ENCODE measurements around the gene KPNA6.
"Not testable (repeated sequence)": the region's sequence is repeated elsewhere in the genome, so short reads cannot be mapped to it uniquely, and the experiment has no call there.

The KPNA6 gene

GRCh38 chr1:32143302-32143695 lies 35.4 kb downstream of the KPNA6 start:
- DNase-seq, result not testable (repeated sequence)

- no peak for DNase-seq
These were observed 36.2 kb downstream of the KPNA6 start for GRCh38 chr1:32144033-32144432.

GRCh38 chr1:32147799-32148198 lies 39.9 kb downstream of the KPNA6 start:
- DNase-seq, result not testable (repeated sequence)

GRCh38 chr1:32150847-32151246 lies 43.0 kb downstream of the KPNA6 start:
- DNase-seq, result no peak

GRCh38 chr1:32151319-32151787 lies 43.5 kb downstream of the KPNA6 start:
- DNase-seq, result no peak

GRCh38 chr1:32159189-32159588 lies 51.3 kb downstream of the KPNA6 start:
- DNase-seq, result no peak

- no peak for DNase-seq
These were observed 55.5 kb downstream of the KPNA6 start for GRCh38 chr1:32163405-32163804.

GRCh38 chr1:32165633-32166032 lies 57.8 kb downstream of the KPNA6 start:
- DNase-seq, result not testable (repeated sequence)

- DNase-seq, result no peak
These were observed 63.1 kb downstream of the KPNA6 start for GRCh38 chr1:32170991-32171390.

GRCh38 chr1:32172621-32173245 lies 64.9 kb downstream of the KPNA6 start:
- no peak for DNase-seq

GRCh38 chr1:32178380-32179192 lies 70.7 kb downstream of the KPNA6 start:
- no peak for DNase-seq

- DNase-seq, result no peak
These were observed 71.3 kb downstream of the KPNA6 start for GRCh38 chr1:32179193-32179442.

GRCh38 chr1:32179443-32180185 lies 71.8 kb downstream of the KPNA6 start, which contains the start of gene TXLNA:
Gene TXLNA, plus strand, starts transcription at chr1:32179675. Its CDS starts 671 bp downstream, at chr1:32180346.
- DNase-seq, result peak; percentile 92

- peak; percentile 16 for DNase-seq
These were observed 72.6 kb downstream of the KPNA6 start for GRCh38 chr1:32180186-32181060.

- DNase-seq, result no peak
These were observed 73.2 kb downstream of the KPNA6 start for GRCh38 chr1:32181065-32181464.

- DNase-seq, result no peak
These were observed 73.7 kb downstream of the KPNA6 start for GRCh38 chr1:32181563-32181962.

- no peak for DNase-seq
These were observed 74.2 kb downstream of the KPNA6 start for GRCh38 chr1:32182060-32182459.

- no peak for DNase-seq
These were observed 76.8 kb downstream of the KPNA6 start for GRCh38 chr1:32184650-32185049.

- DNase-seq, result no peak
These were observed 78.2 kb downstream of the KPNA6 start for GRCh38 chr1:32186077-32186476.

GRCh38 chr1:32186491-32186890 lies 78.6 kb downstream of the KPNA6 start:
- no peak for DNase-seq

- DNase-seq, result no peak
These were observed 80.0 kb downstream of the KPNA6 start for GRCh38 chr1:32187850-32188249.

GRCh38 chr1:32192220-32192948 lies 84.5 kb downstream of the KPNA6 start:
- DNase-seq, result no peak

Data from COR-L47 (cell line).